Measurements from ENCODE around the gene DPT.

The DPT gene

DNA sequence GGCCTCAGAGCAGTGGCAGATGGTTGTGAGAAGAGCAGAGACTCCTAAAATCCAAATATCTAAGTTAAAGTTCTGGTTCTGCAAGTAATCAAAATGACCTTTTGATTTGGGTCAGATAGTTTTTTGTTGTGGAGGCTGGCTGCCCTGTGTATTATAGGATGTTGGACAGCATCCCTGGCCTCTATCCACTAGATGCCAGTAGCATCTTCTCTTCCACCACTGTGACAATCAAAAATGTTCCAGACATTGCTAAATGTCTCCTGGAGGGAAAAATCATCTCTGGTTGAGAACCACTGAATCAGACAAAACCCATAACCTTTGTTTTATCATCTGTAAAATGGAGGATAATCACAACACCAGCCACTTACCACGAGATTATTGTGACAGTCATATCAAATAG, 5.9 kb upstream of the DPT start:
- DNase-seq, result no peak

DNA sequence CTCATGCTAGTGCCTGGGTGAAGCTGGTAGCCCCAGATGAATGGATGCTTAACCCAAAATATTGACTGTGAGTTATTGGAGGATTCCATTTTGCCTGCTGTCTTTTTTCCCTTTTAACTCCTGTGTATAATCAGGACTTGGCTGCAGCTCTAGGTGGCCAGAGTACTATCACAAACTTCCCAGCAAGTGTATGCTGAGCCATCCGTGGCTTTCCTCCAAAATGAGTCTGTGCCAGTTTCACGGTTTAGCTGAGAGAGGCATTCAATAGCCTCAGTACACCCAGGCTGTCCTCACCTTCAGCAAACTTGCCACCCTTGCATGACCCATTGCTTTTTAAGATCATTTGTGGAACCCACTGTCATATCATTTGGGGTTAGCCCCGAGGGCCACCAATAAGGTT, 5.3 kb upstream of the DPT start:
- DNase-seq, result no peak

DNA sequence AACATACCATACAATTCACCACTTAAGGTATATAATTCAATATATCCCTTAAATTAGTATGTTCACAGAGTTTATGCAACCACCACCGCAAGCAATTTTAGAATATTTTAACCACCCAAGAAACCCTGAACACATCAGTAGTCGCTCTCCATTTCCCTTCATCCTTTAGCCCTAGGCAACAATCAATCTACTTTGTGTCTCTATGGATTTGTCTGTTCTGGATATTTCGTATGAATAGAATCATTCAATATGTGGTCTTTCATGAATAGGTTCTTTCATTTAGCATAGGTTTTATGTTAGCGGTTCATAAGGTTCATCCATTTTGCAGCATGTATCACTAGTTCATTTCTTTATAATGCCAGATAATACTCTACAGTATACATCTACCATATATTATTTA, 4.2 kb upstream of the DPT start:
- DNase-seq, result no peak

DNA sequence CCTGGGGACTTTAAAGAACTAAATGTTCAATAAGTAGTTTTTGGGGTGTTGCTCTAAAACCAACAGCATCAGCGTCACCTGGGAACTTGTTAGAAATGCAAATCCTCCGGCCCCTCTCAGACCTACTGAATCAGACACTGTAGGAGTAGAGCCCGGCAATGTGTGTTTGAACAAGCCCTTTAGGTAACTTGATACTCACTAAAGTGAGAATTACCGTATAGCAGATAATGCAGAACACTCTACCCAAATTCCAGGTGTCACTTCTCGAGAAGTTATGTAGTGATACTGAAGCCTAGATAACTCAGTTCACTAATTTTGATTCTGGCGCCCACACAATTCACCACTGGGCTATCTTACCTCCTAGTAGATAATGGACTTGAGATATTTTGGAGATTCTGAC, 3.7 kb upstream of the DPT start:
- no peak for DNase-seq

DNA sequence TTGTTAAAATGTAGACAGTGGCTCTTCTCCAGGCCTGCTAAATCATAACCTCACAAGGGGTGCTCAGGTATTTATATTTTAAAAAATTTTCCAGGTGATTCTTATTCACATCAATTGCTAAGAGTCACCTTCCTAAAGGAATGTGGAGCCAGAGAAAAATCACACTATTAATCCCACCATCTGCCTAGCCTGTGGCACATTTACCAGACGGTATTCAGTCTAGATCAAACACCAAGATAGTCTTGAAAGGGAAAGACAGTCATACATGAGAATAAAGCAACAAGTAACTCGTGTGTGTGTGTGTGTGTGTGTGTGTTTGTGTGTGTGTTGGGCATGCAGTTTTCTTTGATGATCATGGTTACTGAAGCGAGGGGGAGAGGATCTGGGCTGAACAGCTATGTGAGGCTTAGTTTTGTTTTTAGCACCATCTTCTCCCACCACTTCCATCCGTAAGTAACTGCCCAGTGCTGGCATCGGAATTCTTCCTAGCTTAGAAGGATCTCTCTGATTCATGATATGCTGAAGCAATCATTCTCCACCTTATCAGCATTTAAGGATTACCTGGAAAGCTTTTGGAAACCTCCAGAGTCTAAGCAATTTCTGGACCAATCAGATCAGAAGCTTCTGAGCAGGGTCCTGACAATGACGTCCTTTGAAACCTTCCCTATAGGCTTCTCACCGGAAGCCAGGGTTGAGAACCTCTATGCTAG, 2.4 kb upstream of the DPT start:
- DNase-seq, result no peak

DNA sequence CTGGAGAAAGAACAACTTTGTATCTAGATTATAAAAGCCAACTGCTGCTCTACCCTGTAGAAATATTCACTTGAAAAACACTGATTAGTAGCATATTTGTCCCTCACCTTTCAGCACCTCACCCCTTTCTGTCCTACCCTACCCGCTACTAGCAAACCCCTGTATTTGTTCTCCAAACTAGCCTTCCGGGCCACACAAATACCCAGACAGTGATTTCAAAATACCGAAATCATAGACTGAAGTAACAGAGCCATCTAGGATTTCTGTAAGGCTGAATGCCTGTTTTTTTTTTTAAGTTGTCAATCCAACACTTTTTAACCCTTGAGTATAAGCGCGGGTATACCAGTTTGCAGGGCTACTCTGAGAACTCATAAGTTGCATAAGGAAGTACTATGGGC, 398 bp upstream of the DPT start:
- DNase-seq, result no peak

DNA sequence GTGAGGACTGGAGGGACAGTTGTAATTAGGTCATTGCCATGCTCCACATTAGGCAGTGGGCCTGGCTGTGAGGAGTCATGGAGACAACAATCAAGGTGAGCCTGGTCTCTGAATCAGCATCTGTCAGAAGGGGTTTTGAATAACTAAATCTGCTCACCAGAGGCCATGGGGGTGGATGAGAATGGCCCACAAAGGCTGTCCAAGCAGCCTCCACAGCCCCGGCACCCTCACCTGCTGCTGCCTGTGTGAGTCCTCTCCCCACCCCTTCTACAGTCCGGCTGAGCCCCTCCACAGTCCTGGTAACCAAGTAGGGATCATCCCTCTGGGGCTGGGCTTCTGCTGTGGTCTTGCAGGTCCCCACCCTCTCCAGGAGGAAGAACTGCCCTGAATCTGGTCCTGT, 2.3 kb downstream of the DPT start:
- no peak for DNase-seq

DNA sequence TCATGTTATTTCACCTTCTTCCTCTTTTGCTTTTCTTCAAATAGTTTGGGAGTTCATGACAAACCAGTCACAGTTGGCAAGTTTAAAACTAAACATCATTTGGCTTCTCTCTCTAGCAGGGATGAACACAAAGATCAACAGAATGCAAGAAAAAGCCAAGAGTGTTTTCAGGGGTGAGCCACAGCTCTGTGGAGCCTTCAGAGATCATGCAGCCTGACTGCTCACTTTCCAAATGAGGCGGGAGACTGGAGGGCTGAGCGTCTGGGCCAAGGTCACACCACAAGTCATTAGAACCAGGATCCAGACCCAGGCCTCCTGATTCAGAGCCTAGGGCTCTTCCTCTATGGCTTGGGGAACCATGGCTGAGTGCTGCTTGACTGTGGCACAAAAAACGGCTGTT, 2.7 kb downstream of the DPT start:
- no peak for DNase-seq

DNA sequence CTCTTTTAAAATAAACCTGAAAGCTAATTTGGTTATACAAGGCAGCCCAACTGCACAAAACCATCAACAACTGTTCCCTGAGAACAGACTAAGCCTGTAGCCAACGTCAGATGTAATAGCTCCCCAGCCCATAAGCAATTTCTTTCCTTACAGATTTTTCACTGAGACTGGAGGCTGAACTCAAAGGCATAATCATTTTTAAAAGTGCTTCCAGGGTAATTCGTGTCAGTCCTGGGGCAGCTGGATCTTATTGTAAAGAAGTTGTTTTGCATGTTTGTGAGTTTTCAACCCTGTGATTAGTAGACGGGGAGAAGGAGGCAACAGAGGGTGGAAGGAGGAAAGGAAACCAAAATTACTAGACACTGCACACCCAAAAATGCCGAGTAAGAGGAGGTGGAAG, 3.2 kb downstream of the DPT start:
- DNase-seq, result no peak

DNA sequence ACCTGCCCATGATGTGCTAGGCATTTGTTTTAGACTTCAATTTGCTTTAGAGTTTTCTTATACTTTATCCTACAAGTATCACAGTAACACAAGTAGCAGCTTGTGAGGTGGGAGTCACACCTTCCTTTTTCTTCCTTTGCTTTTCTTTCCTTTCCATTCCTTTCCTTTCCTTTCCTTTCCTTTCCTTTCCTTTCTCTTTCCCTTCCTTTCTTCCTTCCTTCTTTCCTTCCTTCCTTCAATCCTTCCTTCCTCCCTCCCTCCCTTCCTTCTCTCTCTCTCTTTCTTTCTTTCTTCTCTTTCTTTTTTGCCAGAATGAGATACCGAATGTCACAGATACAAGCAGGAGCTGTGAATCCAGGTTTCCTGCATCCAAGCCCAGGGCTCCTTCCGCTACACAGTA, 3.9 kb downstream of the DPT start:
- no peak for DNase-seq

DNA sequence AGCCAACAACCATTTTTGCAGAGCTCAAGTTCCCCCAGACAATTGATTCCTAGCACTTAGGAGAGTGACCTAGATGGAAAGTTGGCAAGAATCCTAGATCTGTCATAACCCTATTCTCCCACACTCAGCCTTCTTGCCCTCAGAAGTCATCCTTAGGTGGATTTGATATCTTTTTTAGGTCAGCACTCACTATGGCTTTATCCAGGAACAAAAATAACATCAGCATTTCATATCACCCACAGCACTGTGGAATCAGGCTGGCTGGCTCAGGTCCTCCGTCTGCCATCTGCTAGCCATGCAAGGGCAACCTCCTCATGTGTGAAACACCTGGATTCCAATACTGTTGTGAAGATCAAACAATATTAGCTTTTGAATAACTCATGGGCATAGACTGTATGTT, 6.0 kb downstream of the DPT start:
- no peak for DNase-seq

DNA sequence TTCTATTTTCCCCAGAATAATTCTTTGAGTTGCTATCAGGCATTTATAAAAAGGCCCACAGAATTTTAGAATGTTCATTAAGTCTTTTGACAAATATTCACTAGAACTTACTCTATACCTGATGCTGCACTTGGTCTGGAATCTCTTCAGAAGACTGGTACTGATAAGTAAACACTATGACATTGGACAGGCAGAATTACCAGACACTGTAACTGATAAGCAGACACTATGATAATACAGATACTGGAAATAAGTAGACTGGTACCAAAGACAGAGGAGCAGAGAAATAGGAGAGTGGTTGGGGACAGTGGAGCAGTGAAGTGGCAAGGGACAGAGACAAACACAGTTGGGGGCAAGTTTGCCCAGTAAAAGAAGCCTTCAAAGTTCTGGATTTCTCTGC, 8.2 kb downstream of the DPT start:
- no peak for DNase-seq

DNA sequence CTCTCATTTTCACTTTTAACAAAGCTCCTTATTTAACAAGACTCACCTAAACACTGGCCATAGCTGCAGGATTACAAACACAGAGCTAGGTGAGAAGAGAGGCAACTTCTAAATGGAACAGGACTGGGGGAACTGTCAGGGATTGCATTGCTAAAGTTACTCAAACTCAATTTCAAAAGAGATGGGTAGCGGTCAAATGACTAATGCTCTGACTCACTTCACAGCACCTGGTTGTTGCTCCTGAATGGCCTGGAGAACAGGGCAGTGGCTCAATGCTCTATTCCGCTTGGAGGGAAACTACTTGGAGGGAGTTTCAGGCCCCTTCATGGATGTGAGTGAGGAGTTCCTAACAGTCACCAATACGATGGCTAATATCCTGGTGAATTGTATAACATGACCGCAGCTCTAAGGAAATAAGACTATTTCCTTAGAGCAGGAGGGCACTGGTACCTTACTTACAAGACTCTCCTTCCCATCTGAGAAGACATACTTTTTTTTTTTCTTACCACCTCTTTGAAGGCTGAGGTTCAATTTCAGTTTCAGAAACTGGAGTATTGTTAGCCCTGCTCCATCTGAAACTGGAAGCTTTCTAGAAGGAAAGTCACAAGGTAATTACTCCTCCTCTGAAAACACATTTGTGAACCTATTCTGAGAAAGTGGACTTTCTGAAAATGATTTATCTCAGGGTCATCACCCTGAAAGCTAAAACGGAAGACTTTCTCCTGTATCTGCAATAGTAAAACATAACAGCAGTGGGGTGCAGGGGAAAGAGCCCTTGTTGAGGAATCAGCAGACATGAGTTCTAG, 9.5 kb downstream of the DPT start:
- no peak for DNase-seq

DNA sequence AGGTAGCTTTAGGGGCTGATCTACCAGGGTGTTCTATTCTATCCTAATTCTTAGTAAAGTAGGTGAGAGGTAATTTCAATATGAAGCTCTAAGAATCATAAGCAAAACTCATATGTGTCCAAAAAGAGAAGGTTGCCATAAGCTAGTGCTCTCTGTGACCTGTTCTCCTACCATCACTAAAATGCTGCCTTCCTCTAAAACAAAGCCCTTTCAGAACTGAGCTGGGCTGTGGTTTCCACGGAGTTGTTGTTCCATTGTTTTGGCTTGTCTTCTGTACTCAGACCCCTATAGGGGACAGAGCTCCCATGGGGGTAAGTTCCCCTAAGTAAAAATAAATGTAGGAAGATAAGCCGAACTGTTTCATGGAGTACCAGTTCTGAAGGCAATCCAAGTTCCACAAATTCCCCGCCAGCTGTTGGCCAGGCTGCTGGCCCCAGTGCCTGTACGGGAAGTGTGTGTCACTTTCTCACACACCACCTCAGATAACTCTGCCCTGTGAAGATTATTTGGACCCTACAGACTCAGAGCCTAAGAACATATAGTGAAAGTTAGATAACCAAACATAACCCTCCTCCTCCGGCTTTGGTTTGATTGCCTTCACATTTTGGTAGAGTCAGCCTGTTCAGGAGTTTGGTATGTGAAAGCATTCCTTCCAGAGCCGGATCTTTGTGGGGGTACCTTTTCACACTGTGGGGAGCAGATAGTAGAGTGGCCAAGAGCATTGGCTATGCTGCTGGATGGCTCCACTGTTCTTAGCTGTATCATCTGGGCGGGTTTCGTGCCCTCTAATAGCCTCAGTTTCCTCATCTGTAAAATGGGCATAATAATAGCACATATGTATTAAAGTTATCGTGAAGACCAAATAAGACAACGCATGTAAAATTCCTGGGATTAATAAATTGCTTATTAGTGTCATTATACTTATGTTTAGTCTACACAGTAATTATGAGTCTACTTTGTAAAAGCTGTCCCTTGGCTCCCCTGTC, 10.8 kb downstream of the DPT start:
- no peak for DNase-seq

DNA sequence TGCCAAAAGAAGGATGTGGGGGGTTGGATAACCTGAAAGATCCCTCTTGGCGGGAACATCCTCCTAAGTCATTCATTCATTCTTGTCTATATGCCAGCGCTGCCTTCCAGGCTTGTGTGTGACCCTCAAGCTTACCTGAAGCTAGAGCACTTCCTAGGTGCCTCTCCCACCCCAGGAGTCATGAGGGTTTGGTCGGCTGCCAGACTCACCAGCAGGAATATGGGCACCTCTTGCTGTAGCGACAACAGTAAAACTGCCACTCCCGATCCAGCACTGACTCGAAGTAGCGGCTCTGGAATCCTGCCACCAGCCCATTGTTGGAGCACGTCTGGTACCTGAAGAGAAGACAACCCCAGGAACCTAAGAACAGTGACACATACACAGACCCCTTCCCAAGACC, 15.0 kb downstream of the DPT start:
- no peak for DNase-seq

DNA sequence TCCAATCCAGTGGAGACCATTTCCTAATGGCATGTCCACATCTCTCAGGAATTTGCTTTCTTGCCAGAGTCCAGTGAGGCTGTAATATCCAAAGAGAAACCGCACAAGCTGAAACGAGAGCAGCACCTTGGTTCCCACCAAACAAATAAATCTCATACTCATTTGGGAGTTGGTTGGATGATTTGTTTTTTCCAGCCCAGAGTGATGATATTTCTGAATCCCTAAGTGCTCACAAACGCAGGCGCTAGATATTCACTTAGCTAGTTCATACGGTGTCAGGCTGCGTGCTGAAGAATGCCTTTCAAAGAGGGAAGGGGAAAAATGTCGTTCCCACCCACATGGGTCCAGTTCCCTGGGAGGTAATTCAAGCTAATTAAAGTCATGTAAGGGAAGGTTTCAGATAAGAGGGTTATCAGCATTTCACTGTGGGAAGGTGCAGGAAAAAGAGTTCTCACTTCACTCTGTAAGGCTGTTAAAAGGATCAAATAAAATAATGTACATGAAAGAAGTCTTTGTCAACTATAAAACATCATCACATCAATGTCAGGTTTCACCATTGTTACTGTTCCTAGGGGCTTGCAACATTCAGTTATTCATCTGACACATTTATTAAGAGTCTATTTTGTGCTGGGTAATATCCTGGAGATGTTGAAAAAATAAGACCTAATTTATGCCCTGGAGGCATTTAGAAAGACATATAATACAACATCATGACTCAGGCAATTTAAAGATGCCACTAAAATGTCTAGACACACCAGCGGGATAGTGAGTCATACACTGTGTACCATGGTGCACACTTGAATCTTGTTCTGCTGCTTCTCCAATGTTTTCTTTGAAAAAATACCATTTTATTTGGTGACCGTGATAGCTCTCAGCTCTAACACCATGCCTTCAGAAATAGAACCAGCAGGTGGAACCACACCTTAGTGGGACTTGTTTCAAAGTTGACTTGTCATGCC, 19.3 kb downstream of the DPT start:
- DNase-seq, result no peak

DNA sequence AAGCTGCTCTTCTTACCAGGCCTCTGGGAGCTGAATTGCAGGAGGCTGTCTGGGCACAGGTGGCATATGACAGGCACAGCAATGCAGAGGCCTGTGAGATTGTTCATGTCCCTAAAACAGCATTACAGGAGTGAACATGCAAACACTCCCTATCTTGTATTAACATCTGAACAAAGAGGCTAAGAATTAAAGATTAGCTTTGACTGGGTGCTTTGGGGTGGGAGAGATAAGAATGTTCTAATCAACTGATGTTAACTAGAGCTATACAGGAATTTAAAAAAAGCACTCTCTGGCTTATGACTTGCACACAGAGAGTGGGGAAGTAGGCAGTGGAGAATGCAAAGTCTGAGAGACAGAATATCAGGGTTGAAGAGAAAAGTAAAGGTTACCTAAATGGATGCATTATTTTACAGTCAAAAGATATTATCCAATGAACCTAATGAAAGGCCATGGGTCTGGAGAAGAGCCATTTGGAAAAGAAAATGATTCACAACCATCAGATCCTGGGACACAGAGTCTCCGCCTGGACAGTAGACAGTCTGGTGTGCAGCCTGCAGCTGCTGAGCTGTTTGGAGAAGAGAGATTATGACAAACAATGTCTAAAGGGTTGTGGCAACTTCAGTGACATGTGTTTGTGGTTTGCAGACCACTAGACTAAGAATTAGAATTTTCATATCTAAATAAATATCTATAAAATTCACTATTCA, 20.2 kb downstream of the DPT start:
- no peak for DNase-seq

DNA sequence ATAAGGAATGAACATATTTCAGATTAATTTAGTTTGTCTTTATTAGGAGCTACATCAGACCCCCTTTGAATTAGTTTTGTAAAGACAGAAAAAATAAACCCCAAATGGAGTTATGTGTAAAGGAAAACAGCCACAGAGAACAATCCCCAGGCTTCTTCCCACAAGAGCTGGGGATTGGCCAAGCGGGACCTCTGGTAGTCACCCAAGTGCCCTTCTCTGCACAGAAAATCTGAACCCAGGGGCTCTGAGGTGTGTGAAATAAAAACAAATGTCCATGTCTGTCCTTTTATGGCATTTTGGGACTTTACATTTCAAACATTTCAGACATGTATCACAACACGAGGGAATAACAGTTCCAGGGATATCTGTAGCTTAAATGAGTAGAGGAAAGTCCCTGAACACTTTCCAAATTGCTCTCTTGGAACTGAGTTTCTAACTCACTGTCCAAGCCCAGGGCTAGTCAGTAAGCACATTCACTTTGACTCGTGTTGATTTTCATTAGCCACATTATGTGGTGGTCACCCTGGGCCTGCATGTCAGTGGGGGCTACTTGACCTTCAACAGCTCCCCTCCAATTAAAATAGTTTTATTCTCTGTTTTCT, 22.5 kb downstream of the DPT start:
- no peak for DNase-seq

DNA sequence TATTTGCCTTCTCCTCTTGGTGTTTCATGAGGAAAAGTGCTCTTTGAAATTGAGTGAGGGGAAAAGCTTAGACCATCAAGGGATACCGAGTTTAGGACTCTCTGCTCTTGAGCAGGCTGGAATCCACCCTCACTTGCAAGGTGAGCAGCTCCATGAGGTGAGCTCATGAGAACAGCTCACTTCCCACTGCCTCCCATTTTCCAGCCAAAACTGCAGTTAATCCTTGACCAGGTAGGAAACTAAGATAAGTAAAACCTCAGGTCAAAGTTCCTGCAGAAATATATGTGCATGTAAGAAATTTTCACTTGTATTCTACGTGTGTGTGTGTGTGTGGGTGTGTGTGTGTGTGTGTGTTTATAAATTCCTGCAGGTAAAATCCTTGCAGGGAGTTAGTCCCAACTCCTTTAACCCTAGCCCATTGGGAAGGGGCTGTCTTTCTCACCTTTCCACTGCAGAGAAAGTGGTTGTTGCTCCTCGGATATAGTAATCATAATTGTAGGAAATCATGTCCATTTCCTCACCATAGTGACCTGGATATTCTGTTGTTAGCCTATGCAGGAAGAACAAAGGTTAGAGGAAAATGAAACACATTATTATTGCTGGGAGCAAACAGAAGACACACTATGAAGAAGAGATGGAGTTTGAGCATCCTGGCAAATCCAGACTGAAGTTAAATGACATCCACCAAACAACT, 28.3 kb downstream of the DPT start:
- no peak for DNase-seq

DNA sequence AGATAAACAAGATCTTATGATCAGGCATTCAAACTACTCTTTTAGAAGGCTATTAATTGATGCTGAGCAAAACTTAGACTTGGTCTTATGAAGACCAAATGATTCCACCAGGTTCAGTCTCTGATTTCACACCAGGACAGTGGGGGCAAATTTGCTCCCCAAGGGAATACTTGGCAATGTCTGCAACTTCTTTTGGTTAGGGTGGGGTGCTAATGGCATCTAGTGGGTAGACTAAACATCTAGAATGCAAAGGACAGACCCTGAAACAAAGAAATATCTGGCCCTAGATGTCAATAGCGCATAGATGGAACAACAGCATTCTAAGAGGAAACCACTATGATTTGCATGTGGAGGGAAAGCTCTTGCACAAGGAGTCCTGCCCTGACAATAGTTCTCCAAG, 30.6 kb downstream of the DPT start:
- no peak for DNase-seq
